ENCODE results near the gene PTPRO.

Gene PTPRO

GRCh38 chr12:15562263-15562662, 240.0 kb downstream of the PTPRO start:
- peak overlapping the region; percentile 95 for H3K27ac Mint-ChIP-seq
- no peaks in the 10 kb centered on the region for H3K27me3 Mint-ChIP-seq
- peaks cover 47% of the 10 kb centered on the region for H3K4me1 Mint-ChIP-seq (ENCODE audit: low read depth)
- no peaks in the 10 kb centered on the region for H3K9me3 Mint-ChIP-seq (ENCODE audit: low read depth)
- peak overlapping the region; percentile 85 for H3K4me3 Mint-ChIP-seq
- H3K36me3 Mint-ChIP-seq: peaks cover 9% of the 10 kb centered on the region

GRCh38 chr12:15563663-15564062, 241.4 kb downstream of the PTPRO start:
- peaks cover 6% of the 10 kb centered on the region for H3K36me3 Mint-ChIP-seq
- peaks cover 50% of the 10 kb centered on the region for H3K4me1 Mint-ChIP-seq (ENCODE audit: low read depth)
- no peaks in the 10 kb centered on the region for H3K9me3 Mint-ChIP-seq (ENCODE audit: low read depth)
- peak overlapping the region; percentile 95 for H3K27ac Mint-ChIP-seq
- peak overlapping the region; percentile 85 for H3K4me3 Mint-ChIP-seq
- H3K27me3 Mint-ChIP-seq: no peaks in the 10 kb centered on the region

DNA sequence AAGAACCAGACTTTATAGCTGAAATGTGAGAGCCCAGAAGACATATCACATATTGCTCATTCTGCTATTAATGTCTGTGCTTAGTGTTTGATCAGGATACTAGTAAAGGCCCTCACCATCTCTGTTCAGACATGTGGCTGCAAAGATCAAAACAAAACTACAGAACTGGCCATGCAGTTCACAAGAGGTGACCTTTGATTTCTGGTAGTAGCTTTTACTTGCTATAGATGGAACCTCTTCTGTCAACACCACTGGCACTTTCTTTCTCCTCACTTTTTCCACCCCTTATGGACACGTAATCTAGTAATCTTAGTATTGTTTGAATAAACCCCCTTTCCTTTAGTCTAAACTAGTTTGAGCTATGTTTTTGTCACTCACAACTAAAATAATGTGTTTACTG, 252.0 kb downstream of the PTPRO start:
- H3K27me3 Mint-ChIP-seq: no peaks in the 10 kb centered on the region
- no peak overlapping the region for H3K4me3 Mint-ChIP-seq
- H3K36me3 Mint-ChIP-seq: peaks cover 18% of the 10 kb centered on the region
- peaks cover 4% of the 10 kb centered on the region for H3K9me3 Mint-ChIP-seq (ENCODE audit: low read depth)
- no peak overlapping the region for H3K27ac Mint-ChIP-seq
- peaks cover 48% of the 10 kb centered on the region for H3K4me1 Mint-ChIP-seq (ENCODE audit: low read depth)

GRCh38 chr12:15575671-15576541, 253.6 kb downstream of the PTPRO start:
- Mint-ChIP-seq H3K36me3 (peaks cover 20% of the 10 kb centered on the region), H3K9me3 (ENCODE audit: low read depth) (peaks cover 4% of the 10 kb centered on the region), H3K27ac (peak overlapping the region; percentile 68), H3K4me3 (no peak overlapping the region), H3K27me3 (no peaks in the 10 kb centered on the region), H3K4me1 (ENCODE audit: low read depth) (peaks cover 44% of the 10 kb centered on the region)

- H3K27ac Mint-ChIP-seq: no peak overlapping the region
- no peak overlapping the region for H3K4me3 Mint-ChIP-seq
- H3K9me3 Mint-ChIP-seq (ENCODE audit: low read depth): no peaks in the 10 kb centered on the region
- H3K4me1 Mint-ChIP-seq (ENCODE audit: low read depth): peaks cover 25% of the 10 kb centered on the region
- peaks cover 9% of the 10 kb centered on the region for H3K36me3 Mint-ChIP-seq
- H3K27me3 Mint-ChIP-seq: no peaks in the 10 kb centered on the region
Observed at GRCh38 chr12:15580431-15580830, 258.1 kb downstream of the PTPRO start.

DNA sequence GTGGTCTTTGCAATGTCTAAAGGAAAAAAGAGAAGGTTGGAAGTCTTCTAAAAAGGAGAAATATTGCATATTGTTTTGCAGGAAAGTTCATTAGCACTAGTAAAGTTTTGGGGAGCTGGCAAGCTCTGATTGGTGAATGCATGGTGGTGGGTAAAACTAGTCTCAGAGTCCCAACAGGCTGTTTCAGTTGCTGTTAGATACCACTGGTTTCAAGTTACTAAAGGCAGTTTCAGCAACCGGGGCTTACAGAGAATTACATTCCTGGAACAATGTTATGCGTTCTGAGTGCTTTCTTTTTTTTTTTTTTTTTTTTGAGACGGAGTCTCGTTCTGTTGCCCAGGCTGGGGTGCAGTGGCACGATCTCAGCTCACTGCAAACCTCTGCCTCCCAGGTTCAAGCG, 258.7 kb downstream of the PTPRO start:
- no peak overlapping the region for H3K27ac Mint-ChIP-seq
- H3K27me3 Mint-ChIP-seq: no peaks in the 10 kb centered on the region
- H3K4me3 Mint-ChIP-seq: no peak overlapping the region
- no peaks in the 10 kb centered on the region for H3K9me3 Mint-ChIP-seq (ENCODE audit: low read depth)
- peaks cover 9% of the 10 kb centered on the region for H3K36me3 Mint-ChIP-seq
- peaks cover 19% of the 10 kb centered on the region for H3K4me1 Mint-ChIP-seq (ENCODE audit: low read depth)

- no peaks in the 10 kb centered on the region for H3K27me3 Mint-ChIP-seq
- peaks cover 13% of the 10 kb centered on the region for H3K4me1 Mint-ChIP-seq (ENCODE audit: low read depth)
- peaks cover 8% of the 10 kb centered on the region for H3K36me3 Mint-ChIP-seq
- no peaks in the 10 kb centered on the region for H3K9me3 Mint-ChIP-seq (ENCODE audit: low read depth)
- H3K4me3 Mint-ChIP-seq: no peak overlapping the region
- no peak overlapping the region for H3K27ac Mint-ChIP-seq
Observed at GRCh38 chr12:15583804-15584203, 261.5 kb downstream of the PTPRO start.

DNA sequence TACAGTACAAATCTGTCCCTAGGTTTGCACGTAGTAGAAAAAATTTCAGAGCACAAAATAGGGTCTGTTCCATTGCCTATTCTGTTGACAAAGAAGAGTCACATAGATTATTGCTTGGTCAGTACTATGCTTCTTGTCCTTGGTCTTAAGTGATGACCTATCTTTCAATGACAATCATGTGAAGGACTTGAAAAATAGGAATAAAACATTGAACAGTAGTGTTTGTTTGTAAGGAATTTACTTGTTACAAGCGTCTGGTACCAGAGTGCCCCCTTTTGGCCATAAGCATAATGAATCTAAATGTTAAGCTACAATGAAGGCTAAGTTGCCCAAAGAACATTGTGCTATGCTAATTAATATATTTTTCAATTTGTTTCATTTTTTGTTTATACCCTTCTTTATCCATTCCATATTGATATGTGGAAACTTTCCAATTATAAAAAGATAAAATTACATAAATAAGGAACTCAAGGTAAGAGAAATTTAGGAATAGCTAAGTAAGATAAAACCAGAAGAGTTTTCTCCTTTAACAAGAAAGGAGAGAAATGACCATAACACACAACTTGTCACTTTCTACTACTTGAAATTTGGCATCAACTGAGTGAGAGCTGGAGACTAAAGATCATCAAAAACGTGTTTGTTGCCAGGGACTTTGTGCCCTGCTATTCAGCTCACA, 262.2 kb downstream of the PTPRO start:
- peaks cover 6% of the 10 kb centered on the region for H3K36me3 Mint-ChIP-seq
- H3K9me3 Mint-ChIP-seq (ENCODE audit: low read depth): no peaks in the 10 kb centered on the region
- H3K4me3 Mint-ChIP-seq: no peak overlapping the region
- no peak overlapping the region for H3K27ac Mint-ChIP-seq
- H3K27me3 Mint-ChIP-seq: no peaks in the 10 kb centered on the region
- H3K4me1 Mint-ChIP-seq (ENCODE audit: low read depth): peaks cover 13% of the 10 kb centered on the region

- no peak overlapping the region for H3K27ac Mint-ChIP-seq
- H3K9me3 Mint-ChIP-seq (ENCODE audit: low read depth): no peaks in the 10 kb centered on the region
- H3K36me3 Mint-ChIP-seq: peaks cover 5% of the 10 kb centered on the region
- peaks cover 9% of the 10 kb centered on the region for H3K4me1 Mint-ChIP-seq (ENCODE audit: low read depth)
- no peaks in the 10 kb centered on the region for H3K27me3 Mint-ChIP-seq
- H3K4me3 Mint-ChIP-seq: peak overlapping the region; percentile 84
Observed at GRCh38 chr12:15589328-15590032, 267.2 kb downstream of the PTPRO start.

- Mint-ChIP-seq H3K36me3 (peaks cover 6% of the 10 kb centered on the region), H3K9me3 (ENCODE audit: low read depth) (no peaks in the 10 kb centered on the region), H3K27ac (peak overlapping the region; percentile 13), H3K27me3 (no peaks in the 10 kb centered on the region), H3K4me1 (ENCODE audit: low read depth) (peaks cover 9% of the 10 kb centered on the region), H3K4me3 (peak overlapping the region; percentile 84)
Observed at GRCh38 chr12:15590180-15590826, 268.0 kb downstream of the PTPRO start.

GRCh38 chr12:15591811-15592210, 269.5 kb downstream of the PTPRO start:
- Mint-ChIP-seq H3K4me1 (ENCODE audit: low read depth) (peaks cover 9% of the 10 kb centered on the region), H3K27me3 (no peaks in the 10 kb centered on the region), H3K4me3 (no peak overlapping the region), H3K27ac (no peak overlapping the region), H3K9me3 (ENCODE audit: low read depth) (no peaks in the 10 kb centered on the region), H3K36me3 (peaks cover 9% of the 10 kb centered on the region)

- H3K4me1 Mint-ChIP-seq (ENCODE audit: low read depth): peaks cover 9% of the 10 kb centered on the region
- no peaks in the 10 kb centered on the region for H3K9me3 Mint-ChIP-seq (ENCODE audit: low read depth)
- peaks cover 9% of the 10 kb centered on the region for H3K36me3 Mint-ChIP-seq
- H3K27ac Mint-ChIP-seq: no peak overlapping the region
- no peak overlapping the region for H3K4me3 Mint-ChIP-seq
- no peaks in the 10 kb centered on the region for H3K27me3 Mint-ChIP-seq
Observed at GRCh38 chr12:15592934-15593333, 270.6 kb downstream of the PTPRO start.

GRCh38 chr12:15596174-15596573, 273.9 kb downstream of the PTPRO start:
- no peak overlapping the region for H3K27ac Mint-ChIP-seq
- H3K36me3 Mint-ChIP-seq: peaks cover 4% of the 10 kb centered on the region
- no peaks in the 10 kb centered on the region for H3K4me1 Mint-ChIP-seq (ENCODE audit: low read depth)
- no peak overlapping the region for H3K4me3 Mint-ChIP-seq
- H3K27me3 Mint-ChIP-seq: peaks cover 3% of the 10 kb centered on the region
- H3K9me3 Mint-ChIP-seq (ENCODE audit: low read depth): no peaks in the 10 kb centered on the region

DNA sequence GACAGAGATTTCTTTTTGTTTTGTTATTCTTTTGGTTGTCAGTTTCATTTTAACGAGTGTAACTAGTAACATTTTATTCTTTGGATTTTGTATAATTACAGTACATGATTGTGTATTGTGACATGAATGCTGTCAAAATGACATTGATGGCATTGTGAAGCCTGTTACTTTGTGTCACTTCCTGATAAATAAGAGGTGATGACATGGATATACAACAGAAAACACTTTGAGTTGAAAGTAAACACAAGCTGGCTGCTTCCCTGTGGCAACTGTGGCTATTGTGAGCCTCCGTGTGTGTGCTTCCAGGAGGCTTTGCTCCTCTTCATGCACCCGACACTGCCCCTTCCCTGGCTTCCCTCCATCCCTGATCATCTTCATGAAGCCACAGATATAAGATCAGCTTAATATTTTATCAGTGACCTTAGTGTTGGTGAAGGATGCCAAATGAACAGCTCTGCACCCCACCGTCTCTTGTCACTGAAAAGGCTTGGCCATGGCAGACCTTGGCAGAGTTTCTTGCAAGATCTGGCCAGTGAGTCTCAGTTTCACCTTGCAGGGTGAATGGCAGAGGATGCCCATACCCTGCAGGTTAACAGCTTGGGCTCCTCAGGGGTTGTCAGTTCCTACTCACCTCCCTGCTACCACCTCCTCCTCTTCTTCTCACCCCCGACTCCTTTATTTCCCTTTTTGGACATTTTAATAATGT, 275.0 kb downstream of the PTPRO start:
- H3K9me3 Mint-ChIP-seq (ENCODE audit: low read depth): no peaks in the 10 kb centered on the region
- H3K4me1 Mint-ChIP-seq (ENCODE audit: low read depth): no peaks in the 10 kb centered on the region
- peaks cover 4% of the 10 kb centered on the region for H3K36me3 Mint-ChIP-seq
- no peak overlapping the region for H3K4me3 Mint-ChIP-seq
- H3K27ac Mint-ChIP-seq: no peak overlapping the region
- peaks cover 4% of the 10 kb centered on the region for H3K27me3 Mint-ChIP-seq
